Measurements from ENCODE around the gene FAM153A.
"Not testable (repeated sequence)": the region's sequence is repeated elsewhere in the genome, so short reads cannot be mapped to it uniquely, and the experiment has no call there.

Gene FAM153A

DNA sequence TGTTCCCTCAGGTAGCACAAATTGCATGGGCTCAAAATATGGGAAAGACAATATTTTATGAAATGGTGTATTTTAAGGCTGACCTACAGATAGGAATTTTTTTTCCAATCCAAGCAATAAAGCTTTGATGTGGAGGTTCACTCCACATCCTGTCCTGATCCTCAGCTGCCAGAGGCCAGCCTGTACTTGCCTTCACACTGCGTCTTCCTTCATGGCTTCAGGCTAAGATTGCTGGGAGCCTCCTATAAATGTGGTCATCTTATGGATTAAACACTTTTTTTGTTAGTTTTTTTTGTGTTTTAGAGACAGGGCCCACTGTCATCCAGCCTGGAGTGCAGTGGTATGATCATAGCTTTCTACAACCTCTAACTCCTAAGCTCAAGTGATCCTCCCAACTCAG, 67.3 kb downstream of the FAM153A start:
- not testable (repeated sequence) for H3K4me3 Mint-ChIP-seq; H3K27ac Mint-ChIP-seq (ENCODE audit: low read depth); DNase-seq (ENCODE audit: low spot score in 2 of 2); H3K27me3 Mint-ChIP-seq; H3K9me3 Mint-ChIP-seq; ATAC-seq (replicated peaks; ENCODE audit: extremely low read depth, poor library complexity, severe bottlenecking); H3K4me1 Mint-ChIP-seq; H3K36me3 Mint-ChIP-seq (ENCODE audit: insufficient read depth)

GRCh38 chr5:177696100-177696499, 86.6 kb downstream of the FAM153A start:
- peaks cover 31% of the 10 kb centered on the region for H3K27me3 Mint-ChIP-seq
- not testable (repeated sequence) for H3K27ac Mint-ChIP-seq (ENCODE audit: low read depth); H3K4me1 Mint-ChIP-seq; ATAC-seq (replicated peaks; ENCODE audit: extremely low read depth, poor library complexity, severe bottlenecking); DNase-seq (ENCODE audit: low spot score in 2 of 2); H3K9me3 Mint-ChIP-seq; H3K36me3 Mint-ChIP-seq (ENCODE audit: insufficient read depth); H3K4me3 Mint-ChIP-seq

DNA sequence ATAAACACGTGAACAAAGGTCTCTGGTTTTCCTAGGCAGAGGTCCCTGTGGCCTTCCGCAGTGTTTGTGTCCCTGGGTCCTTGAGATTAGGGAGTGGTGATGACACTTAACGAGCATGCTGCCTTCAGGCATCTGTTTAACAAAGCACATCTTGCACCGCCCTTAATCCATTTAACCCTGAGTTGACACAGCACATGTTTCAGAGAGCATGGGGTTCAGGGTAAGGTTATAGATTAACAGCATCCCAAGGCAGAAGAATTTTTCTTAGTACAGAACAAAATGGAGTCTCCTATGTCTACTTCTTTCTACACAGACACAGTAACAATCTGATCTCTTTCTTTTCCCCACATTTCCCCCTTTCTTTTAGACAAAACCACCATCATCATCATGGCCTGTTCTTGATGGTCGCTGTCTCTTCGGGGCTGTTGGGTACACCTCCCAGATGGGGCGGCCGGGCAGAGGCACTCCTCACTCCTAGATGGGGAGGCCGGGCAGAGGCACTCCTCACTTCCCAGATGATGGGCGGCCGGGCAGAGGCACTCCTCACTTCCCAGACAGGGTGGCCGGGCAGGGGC, 87.3 kb downstream of the FAM153A start:
- H3K9me3 Mint-ChIP-seq; ATAC-seq (replicated peaks; ENCODE audit: extremely low read depth, poor library complexity, severe bottlenecking); DNase-seq (ENCODE audit: low spot score in 2 of 2); H3K4me3 Mint-ChIP-seq; H3K4me1 Mint-ChIP-seq; H3K36me3 Mint-ChIP-seq (ENCODE audit: insufficient read depth); H3K27ac Mint-ChIP-seq (ENCODE audit: low read depth): not testable (repeated sequence)
- peaks cover 38% of the 10 kb centered on the region for H3K27me3 Mint-ChIP-seq

DNA sequence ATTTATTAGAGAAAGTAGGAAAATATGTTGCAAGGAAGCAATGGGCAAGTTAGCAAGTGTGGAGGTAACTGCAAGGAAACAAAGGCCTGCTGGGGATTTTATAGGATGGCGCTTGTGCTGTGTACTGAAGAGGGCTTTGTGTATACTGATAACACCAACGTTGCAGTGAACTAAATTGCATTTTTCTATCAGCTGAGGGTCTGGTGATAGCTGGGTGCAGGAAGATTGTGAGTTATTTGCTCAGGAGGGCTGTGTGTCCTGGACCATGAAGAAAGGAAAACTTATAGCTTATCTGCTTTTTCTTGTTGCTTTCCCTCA, 88.2 kb downstream of the FAM153A start:
- H3K27ac Mint-ChIP-seq (ENCODE audit: low read depth); H3K36me3 Mint-ChIP-seq (ENCODE audit: insufficient read depth); H3K4me3 Mint-ChIP-seq; DNase-seq (ENCODE audit: low spot score in 2 of 2); H3K9me3 Mint-ChIP-seq; H3K4me1 Mint-ChIP-seq; ATAC-seq (replicated peaks; ENCODE audit: extremely low read depth, poor library complexity, severe bottlenecking): not testable (repeated sequence)
- peaks cover 47% of the 10 kb centered on the region for H3K27me3 Mint-ChIP-seq

DNA sequence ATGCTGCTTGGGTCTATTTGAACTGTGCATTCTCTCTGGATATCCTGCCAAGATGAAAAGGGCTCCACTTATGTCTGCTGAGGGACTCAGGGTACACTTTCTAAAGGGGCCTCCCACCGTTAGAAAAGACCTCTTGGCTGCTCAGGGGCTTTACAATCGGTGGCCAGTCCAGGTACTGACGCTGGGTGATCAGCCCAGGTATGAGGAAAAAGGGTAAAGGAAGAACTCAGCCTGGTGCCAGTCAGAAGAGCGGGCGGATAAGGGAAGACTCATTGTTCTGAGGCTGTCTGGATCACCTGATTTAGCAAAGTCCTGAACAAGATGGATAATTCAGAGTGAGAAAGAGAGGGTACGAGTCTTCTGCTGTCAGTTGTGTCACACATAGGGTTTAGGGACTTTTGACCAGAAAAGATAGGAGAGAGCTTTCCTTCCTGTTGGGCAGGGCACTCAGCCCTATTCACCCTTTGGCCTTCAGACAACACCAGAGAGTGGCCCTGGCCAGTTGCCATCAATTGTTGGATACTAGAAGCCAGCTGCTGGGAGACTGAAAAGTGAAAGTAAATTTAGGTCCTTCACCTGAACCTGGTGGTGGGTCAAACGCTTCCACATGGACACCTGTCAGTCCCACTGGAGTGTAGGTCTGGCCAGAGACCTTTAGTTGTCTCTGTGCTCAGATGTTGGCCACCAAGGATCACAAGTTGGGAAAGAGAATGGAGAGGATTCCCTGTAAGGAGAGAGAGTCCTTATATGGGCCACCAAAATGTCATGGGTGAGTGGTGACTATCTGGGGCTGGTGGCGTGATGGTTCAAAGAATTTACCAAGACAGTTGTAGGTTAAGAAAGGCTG, 88.8 kb downstream of the FAM153A start:
- not testable (repeated sequence) for ATAC-seq (replicated peaks; ENCODE audit: extremely low read depth, poor library complexity, severe bottlenecking); H3K36me3 Mint-ChIP-seq (ENCODE audit: insufficient read depth); H3K9me3 Mint-ChIP-seq; DNase-seq (ENCODE audit: low spot score in 2 of 2); H3K4me1 Mint-ChIP-seq; H3K4me3 Mint-ChIP-seq; H3K27ac Mint-ChIP-seq (ENCODE audit: low read depth)
- peaks cover 47% of the 10 kb centered on the region for H3K27me3 Mint-ChIP-seq

DNA sequence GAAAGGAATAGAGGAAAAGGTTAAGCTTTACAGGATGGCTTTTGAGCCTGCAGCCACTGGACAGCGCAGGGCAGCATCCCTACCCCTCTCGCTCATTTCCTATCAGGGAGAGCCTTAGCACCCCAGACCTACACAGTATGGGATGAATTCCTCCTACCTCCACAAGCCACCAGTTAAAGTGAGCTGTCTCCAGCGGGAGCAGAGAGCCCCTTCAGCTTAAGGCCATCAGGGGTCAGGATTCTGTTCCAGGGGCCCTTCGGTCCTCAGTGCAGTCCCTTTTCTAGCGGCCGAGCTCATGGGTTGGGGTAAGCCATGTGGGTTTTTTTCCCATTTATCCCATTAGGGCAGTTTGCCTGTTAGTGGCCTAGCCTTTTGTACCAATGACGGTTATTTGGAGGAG, 89.7 kb downstream of the FAM153A start:
- H3K27me3 Mint-ChIP-seq, result peaks cover 46% of the 10 kb centered on the region
- ATAC-seq (replicated peaks; ENCODE audit: extremely low read depth, poor library complexity, severe bottlenecking); DNase-seq (ENCODE audit: low spot score in 2 of 2); H3K9me3 Mint-ChIP-seq; H3K36me3 Mint-ChIP-seq (ENCODE audit: insufficient read depth); H3K27ac Mint-ChIP-seq (ENCODE audit: low read depth); H3K4me1 Mint-ChIP-seq; H3K4me3 Mint-ChIP-seq: not testable (repeated sequence)

- H3K4me3 Mint-ChIP-seq; H3K27ac Mint-ChIP-seq (ENCODE audit: low read depth); H3K4me1 Mint-ChIP-seq; DNase-seq (ENCODE audit: low spot score in 2 of 2); ATAC-seq (replicated peaks; ENCODE audit: extremely low read depth, poor library complexity, severe bottlenecking); H3K36me3 Mint-ChIP-seq (ENCODE audit: insufficient read depth); H3K9me3 Mint-ChIP-seq: not testable (repeated sequence)
- peaks cover 42% of the 10 kb centered on the region for H3K27me3 Mint-ChIP-seq
Measured at GRCh38 chr5:177692507-177692906, 90.2 kb downstream of the FAM153A start.

DNA sequence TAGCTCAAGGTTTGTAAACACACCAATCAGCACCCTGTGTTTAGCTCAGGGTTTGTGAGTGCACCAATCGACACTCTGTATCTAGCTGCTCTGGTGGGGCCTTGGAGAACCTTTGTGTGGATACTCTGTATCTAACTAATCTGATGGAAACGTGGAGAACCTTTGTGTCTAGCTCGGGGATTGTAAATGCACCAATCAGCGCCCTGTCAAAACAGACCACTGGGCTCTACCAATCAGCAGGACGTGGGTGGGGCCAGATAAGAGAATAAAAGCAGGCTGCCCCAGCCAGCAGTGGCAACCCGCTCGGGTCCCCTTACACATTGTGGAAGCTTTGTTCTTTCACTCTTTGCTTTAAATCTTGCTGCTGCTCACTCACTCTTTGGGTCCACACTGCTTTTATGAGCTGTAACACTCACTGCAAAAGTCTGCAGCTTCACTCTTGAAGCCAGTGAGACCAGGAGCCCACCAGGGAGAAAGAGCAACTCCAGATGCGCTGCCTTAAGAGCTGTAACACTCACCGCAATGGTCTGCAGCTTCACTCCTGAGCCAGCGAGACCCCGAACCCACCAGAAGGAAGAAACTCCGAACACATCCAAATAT, 93.6 kb downstream of the FAM153A start:
- DNase-seq (ENCODE audit: low spot score in 2 of 2); H3K9me3 Mint-ChIP-seq; H3K4me1 Mint-ChIP-seq; H3K4me3 Mint-ChIP-seq; H3K27ac Mint-ChIP-seq (ENCODE audit: low read depth); H3K36me3 Mint-ChIP-seq (ENCODE audit: insufficient read depth); ATAC-seq (replicated peaks; ENCODE audit: extremely low read depth, poor library complexity, severe bottlenecking): not testable (repeated sequence)
- peaks cover 38% of the 10 kb centered on the region for H3K27me3 Mint-ChIP-seq

DNA sequence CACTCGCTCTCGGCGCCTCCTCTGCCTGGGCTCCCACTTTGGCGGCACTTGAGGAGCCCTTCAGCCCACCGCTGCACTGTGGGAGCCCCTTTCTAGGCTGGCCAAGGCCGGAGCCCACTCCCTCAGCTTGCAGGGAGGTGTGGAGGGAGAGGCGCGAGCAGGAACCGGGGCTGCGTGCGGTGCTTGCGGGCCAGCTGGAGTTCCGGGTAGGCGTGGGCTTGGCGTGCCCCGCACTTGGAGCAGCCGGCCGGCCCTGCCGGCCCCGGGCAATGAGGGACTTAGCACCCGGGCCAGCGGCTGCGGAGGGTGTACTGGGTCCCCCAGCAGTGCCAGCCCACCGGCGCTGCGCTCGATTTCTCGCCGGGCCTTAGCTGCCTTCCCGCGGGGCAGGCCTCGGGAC, 94.6 kb downstream of the FAM153A start:
- not testable (repeated sequence) for H3K27ac Mint-ChIP-seq (ENCODE audit: low read depth); H3K36me3 Mint-ChIP-seq (ENCODE audit: insufficient read depth); H3K9me3 Mint-ChIP-seq; ATAC-seq (replicated peaks; ENCODE audit: extremely low read depth, poor library complexity, severe bottlenecking); H3K4me1 Mint-ChIP-seq; DNase-seq (ENCODE audit: low spot score in 2 of 2); H3K4me3 Mint-ChIP-seq
- peaks cover 30% of the 10 kb centered on the region for H3K27me3 Mint-ChIP-seq

DNA sequence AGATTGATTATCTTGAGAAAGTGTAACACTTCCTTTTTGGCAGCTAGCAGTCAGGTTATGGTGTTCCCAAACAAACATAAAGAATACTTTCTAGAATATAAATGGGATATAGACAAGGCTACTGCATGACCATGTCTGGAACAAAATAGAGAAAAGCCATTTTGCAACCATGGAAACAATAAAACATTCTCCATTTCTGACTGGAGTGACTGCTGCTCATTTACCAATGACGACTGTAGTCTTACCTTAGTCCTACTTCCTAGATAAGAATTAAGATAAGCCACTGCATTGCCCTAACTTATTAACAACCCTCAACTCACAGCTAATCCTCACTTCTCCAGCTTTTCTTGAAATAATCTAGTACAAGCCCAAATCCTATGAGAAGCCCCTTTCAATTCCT, 100.8 kb downstream of the FAM153A start:
- not testable (repeated sequence) for DNase-seq (ENCODE audit: low spot score in 2 of 2)

More for the DNA sequence above, 100.8 kb downstream of the FAM153A start:
- H3K4me3 Mint-ChIP-seq; H3K36me3 Mint-ChIP-seq (ENCODE audit: insufficient read depth); H3K27me3 Mint-ChIP-seq; H3K27ac Mint-ChIP-seq (ENCODE audit: low read depth); H3K9me3 Mint-ChIP-seq; H3K4me1 Mint-ChIP-seq; ATAC-seq (replicated peaks; ENCODE audit: extremely low read depth, poor library complexity, severe bottlenecking): not testable (repeated sequence)

Measured in central memory CD8-positive, alpha-beta T cell (primary cell).